GM23248 (cell line): ENCODE data around the gene ITPRIPL1. TPM values are rescaled to one million over a fixed set of nuclear protein-coding genes. Genes with fewer than 3 reads are reported as not detected.
"Not testable (repeated sequence)": the region's sequence is repeated elsewhere in the genome, so short reads cannot be mapped to it uniquely, and the experiment has no call there.

ENCODE experiments used
- DNase-seq: peaks from one replicate; pipeline ENCODE4 v3.0.0-alpha.2; 2015
- H2AFZ ChIP-seq: fragments of 200-600 bp; sonication (generic); 2 replicates; pipeline ENCODE4 v1.6.1; 2016; ENCODE audit warnings: antibody characterized with exemption
- H3F3A ChIP-seq: fragments of 200-600 bp; sonication (generic); 2 replicates; pipeline ENCODE4 v1.6.1; 2016; ENCODE audit warnings: mild to moderate bottlenecking, antibody characterized with exemption, mixed run types; ENCODE audit not compliant: insufficient read depth
- H3K27ac ChIP-seq: fragments of 200-600 bp; sonication (generic); 2 replicates; pipeline ENCODE4 v1.5.1; 2016; ENCODE audit warnings: mild to moderate bottlenecking
- H3K27me3 ChIP-seq: fragments of 200-600 bp; sonication (generic); replicated peaks from 2 replicates; pipeline ENCODE4 v1.6.1; 2016; ENCODE audit warnings: mild to moderate bottlenecking; ENCODE audit not compliant: insufficient read depth
- H3K36me3 ChIP-seq: fragments of 200-600 bp; sonication (generic); 2 replicates; pipeline ENCODE4 v1.6.1; 2016; ENCODE audit warnings: low read depth, mild to moderate bottlenecking
- H3K4me1 ChIP-seq: fragments of 200-600 bp; sonication (generic); 2 replicates; pipeline ENCODE4 v1.6.1; 2016; ENCODE audit warnings: mild to moderate bottlenecking; ENCODE audit not compliant: insufficient read depth
- H3K4me2 ChIP-seq: fragments of 200-600 bp; sonication (generic); one replicate; pipeline ENCODE4 v1.6.1; 2016; ENCODE audit warnings: mild to moderate bottlenecking; ENCODE audit not compliant: unreplicated experiment
- H3K4me3 ChIP-seq: fragments of 200-600 bp; sonication (generic); 2 replicates; pipeline ENCODE4 v1.5.1; 2016; ENCODE audit warnings: mild to moderate bottlenecking
- H3K79me2 ChIP-seq: fragments of 200-600 bp; sonication (generic); 2 replicates; pipeline ENCODE4 v1.6.1; 2016; ENCODE audit warnings: mild to moderate bottlenecking; ENCODE audit not compliant: insufficient read depth
- H3K9ac ChIP-seq: fragments of 200-600 bp; sonication (generic); 2 replicates; pipeline ENCODE4 v1.6.1; 2016; ENCODE audit warnings: mild to moderate bottlenecking
- H3K9me2 ChIP-seq: fragments of 200-600 bp; sonication (generic); 2 replicates; pipeline ENCODE4 v1.6.1; 2016; ENCODE audit warnings: mixed run types, mild to moderate bottlenecking, moderate library complexity; ENCODE audit not compliant: insufficient read depth
- H3K9me3 ChIP-seq: fragments of 200-600 bp; sonication (generic); one replicate; pipeline ENCODE4 v1.6.1; 2017; ENCODE audit warnings: low read depth
- H4K20me1 ChIP-seq: fragments of 200-600 bp; sonication (generic); 2 replicates; pipeline ENCODE4 v1.6.0; 2016; ENCODE audit not compliant: insufficient read depth
- EZH2 ChIP-seq: fragments of 200-600 bp; sonication (generic); IDR thresholded peaks from 2 replicates; pipeline ENCODE4 v1.6.1; 2018; ENCODE audit warnings: antibody characterized with exemption, mild to moderate bottlenecking; ENCODE audit not compliant: insufficient read depth, poor library complexity, severe bottlenecking
- EZH2phosphoT487 ChIP-seq: fragments of 200-600 bp; sonication (generic); IDR thresholded peaks from 2 replicates; pipeline ENCODE4 v1.6.1; 2018; ENCODE audit warnings: antibody characterized with exemption, moderate library complexity, mild to moderate bottlenecking, low read depth; ENCODE audit not compliant: insufficient read depth
- WGBS, 2 experiments: methylation state at CpG; one replicate each; pipeline ENCODE4 v1.1.6; 2015 to 2017; ENCODE audit warnings: low lambda C conversion rate in 2 of 2, low coverage in 1 of 2; ENCODE audit errors: missing lambda C conversion rate in 2 of 2; 5-methylcytosine and 5-hydroxymethylcytosine counted together
- in situ Hi-C: fragments of 300-500 bp; cut with MboI; formaldehyde crosslinking; loops from 2 replicates; pipeline ENCODE4 v1.15.0; 2020
- polyA plus RNA-seq: library from polyadenylated mRNA; unstranded; fragments of >200 nt; fragmentation: Nextera tagmentation; extraction: Ambion mirVana; gene quantifications from 2 replicates; pipeline ENCODE4 v1.2.1, GENCODE V29; 2016
- total RNA-seq: library from RNA; depleted of rRNA; stranded (reverse); fragments of >200 nt; shearing (Covaris generic); gene quantifications from 2 replicates; pipeline ENCODE4 v1.2.3, GENCODE V29; 2014

Gene ITPRIPL1
- total and polyA plus RNA-seq, 2 experiments from 2014 or later, result 0.19 to 0.32 TPM

DNA sequence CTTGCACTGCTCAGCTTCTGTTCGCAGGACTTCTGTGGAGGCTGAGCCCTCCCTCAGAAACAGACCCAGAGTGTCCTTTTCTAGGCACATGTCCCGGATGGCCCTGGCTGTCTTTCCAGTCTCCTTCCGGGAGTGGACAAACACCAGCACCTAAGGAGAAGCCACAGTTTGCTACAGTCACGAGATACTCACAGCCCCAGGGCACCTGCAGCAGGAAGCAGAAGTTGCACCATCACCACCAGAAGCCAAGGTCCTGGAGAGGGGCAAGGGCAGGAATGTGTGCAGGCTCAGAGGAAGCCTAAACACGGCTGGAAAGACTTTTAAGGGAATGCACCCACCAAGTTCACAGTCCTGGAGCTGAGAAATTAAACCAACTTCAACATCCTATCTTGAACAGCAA, 33.4 kb upstream of the ITPRIPL1 start:
- Histone ChIP-seq H2AFZ (no peak overlapping the region), H3F3A (no peaks in the 10 kb centered on the region), H3K27me3 (no peaks in the 10 kb centered on the region), H4K20me1 (no peaks in the 10 kb centered on the region), H3K27ac (no peak overlapping the region), H3K4me3 (no peak overlapping the region), H3K4me1 (no peaks in the 10 kb centered on the region), H3K9me3 (no peaks in the 10 kb centered on the region), H3K36me3 (peaks cover 84% of the 10 kb centered on the region), H3K9ac (no peak overlapping the region), H3K79me2 (no peaks in the 10 kb centered on the region), H3K4me2 (no peak overlapping the region), H3K9me2 (no peaks in the 10 kb centered on the region)
- no peak for TF ChIP-seq EZH2phosphoT487
- TF ChIP-seq EZH2, result no peak
- in situ Hi-C loops, result loop anchor here (25.0 kb wide), 1 partner anchor 221 kb away; the partner anchor contains the start of gene NEURL3
- no peak for DNase-seq
- 91 to 94% methylated on average over 5 of the region's 5 CpGs for WGBS, 2 experiments

DNA sequence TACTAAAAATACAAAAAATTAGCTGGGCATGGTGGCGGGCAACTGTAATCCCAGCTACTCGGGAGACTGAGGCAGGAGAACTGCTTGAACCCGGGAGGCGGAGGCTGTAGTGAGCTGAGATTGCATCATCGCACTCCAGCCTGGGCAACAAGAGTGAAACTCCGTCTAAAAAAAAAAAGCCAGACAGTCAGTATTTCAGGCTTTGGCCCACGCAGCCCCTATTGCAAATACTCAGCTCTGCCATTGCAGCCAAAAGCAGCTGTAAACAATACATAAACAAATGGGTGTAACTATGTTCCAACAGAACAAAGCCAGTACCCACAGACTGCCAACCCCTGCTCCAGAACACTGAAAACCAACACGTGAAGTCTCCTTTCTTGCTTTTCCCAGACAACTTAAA, 30.8 kb upstream of the ITPRIPL1 start:
- H4K20me1 ChIP-seq, H3K79me2 ChIP-seq, H3K27ac ChIP-seq, H3K9me2 ChIP-seq, H3K4me2 ChIP-seq, H3K4me1 ChIP-seq, H3K9me3 ChIP-seq, H2AFZ ChIP-seq, H3K9ac ChIP-seq, H3F3A ChIP-seq, H3K27me3 ChIP-seq, H3K4me3 ChIP-seq: not testable (repeated sequence)
- H3K36me3 ChIP-seq, result peaks cover 93% of the 10 kb centered on the region
- DNase-seq, result peak; percentile 11
- in situ Hi-C loops, result loop anchor here (25.0 kb wide), 1 partner anchor 218 kb away; the partner anchor contains the start of gene NEURL3
- 54 to 55% methylated on average over 8 of the region's 8 CpGs for WGBS, 2 experiments

DNA sequence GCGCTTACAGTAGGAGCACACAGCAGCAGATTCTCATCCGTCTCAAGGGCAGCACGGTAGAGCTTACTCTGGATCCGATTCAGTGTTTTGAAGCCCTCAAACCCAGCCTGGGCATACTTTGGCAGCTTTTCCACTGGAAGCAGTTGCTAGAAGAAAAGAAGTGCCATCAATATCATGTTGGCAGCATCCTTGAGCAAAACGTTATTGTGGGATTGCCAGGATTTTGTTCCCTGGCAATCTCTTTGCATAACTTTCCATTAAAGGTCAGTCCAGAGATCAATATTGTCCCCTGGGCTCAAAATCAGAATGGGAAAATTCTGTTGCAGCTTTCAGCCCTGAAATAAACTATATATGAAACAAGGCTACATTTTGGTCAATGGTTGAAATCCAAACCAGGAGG, 28.2 kb upstream of the ITPRIPL1 start:
- H3K4me1 ChIP-seq, result no peaks in the 10 kb centered on the region
- peaks cover 20% of the 10 kb centered on the region for H3K79me2 ChIP-seq
- in situ Hi-C loops, result loop anchor here (25.0 kb wide), 1 partner anchor 215 kb away; the partner anchor contains the start of gene NEURL3
- no peak overlapping the region for H3K4me3 ChIP-seq
- no peaks in the 10 kb centered on the region for H3K27me3 ChIP-seq
- no peak overlapping the region for H3K27ac ChIP-seq
- no peak overlapping the region for H3K9ac ChIP-seq
- TF ChIP-seq EZH2 (no peak), EZH2phosphoT487 (no peak)
- no peaks in the 10 kb centered on the region for H3K9me2 ChIP-seq
- WGBS, 2 experiments, result 79% methylated on average over 5 of the region's 5 CpGs
- no peaks in the 10 kb centered on the region for H3F3A ChIP-seq
- no peaks in the 10 kb centered on the region for H3K9me3 ChIP-seq
- no peak for DNase-seq
- H3K4me2 ChIP-seq, result no peak overlapping the region
- no peaks in the 10 kb centered on the region for H4K20me1 ChIP-seq
- H3K36me3 ChIP-seq, result peaks cover 93% of the 10 kb centered on the region
- no peak overlapping the region for H2AFZ ChIP-seq

DNA sequence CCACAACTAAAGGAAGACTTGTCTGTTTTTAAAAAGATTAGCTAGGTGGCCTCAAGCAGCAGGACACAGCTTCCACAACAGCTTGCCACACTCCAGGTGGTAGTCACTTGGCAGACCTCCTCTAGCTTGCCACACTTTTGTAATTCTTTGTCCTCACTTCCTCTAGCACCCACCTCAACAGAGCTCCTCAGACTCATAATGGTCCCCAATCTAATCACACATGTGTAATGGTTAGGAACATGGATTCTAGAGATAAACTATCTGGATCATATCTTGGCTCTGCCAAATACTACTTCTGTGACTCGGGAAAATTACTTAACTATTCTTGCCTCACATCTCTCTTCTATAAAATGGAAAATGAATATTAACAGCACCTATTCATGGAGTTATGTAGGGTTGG, 23.3 kb upstream of the ITPRIPL1 start:
- in situ Hi-C loops, result no loop called here
- Histone ChIP-seq H3K4me1 (peaks cover 15% of the 10 kb centered on the region), H3K9ac (peak overlapping the region; percentile 9; the same call in 1 of the 2 replicates), H3K4me3 (no peak overlapping the region), H3K9me2 (no peaks in the 10 kb centered on the region), H2AFZ (no peak overlapping the region), H4K20me1 (no peaks in the 10 kb centered on the region), H3K9me3 (no peaks in the 10 kb centered on the region), H3F3A (no peaks in the 10 kb centered on the region), H3K27me3 (no peaks in the 10 kb centered on the region), H3K27ac (no peak overlapping the region), H3K36me3 (peaks cover 63% of the 10 kb centered on the region), H3K79me2 (peaks cover 60% of the 10 kb centered on the region), H3K4me2 (no peak overlapping the region)
- no peak for DNase-seq
- WGBS, 2 experiments, result 23 to 65% methylated on average over 1 of the region's 1 CpG
- no peak for TF ChIP-seq EZH2phosphoT487
- no peak for TF ChIP-seq EZH2

DNA sequence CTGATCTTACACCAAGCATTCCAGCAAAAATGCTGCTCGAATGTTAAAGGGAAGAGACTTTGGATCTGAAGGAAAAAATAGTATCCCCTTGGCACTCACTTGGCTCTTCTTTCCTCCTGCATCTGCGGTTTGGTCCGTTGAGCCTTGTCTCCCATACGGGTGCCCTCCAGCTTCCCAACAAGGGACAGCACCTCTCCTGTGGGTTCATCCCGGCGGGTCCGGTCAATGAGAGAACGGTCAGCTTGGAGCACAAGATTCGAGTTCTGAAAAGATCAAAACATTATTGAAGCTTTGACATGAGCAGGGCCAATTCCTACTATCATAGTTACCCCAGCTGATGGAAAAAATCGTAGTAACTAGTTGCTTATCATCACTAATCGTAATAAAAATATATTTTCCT, 20.5 kb upstream of the ITPRIPL1 start:
- peak overlapping the region; percentile 88 for H3K9ac ChIP-seq
- H4K20me1 ChIP-seq, result no peaks in the 10 kb centered on the region
- peaks cover 60% of the 10 kb centered on the region for H3K79me2 ChIP-seq
- peak; percentile 5 for DNase-seq
- no peaks in the 10 kb centered on the region for H3K9me2 ChIP-seq
- H3K4me1 ChIP-seq, result peaks cover 15% of the 10 kb centered on the region
- 72 to 74% methylated on average over 11 of the region's 11 CpGs for WGBS, 2 experiments
- H3F3A ChIP-seq, result no peaks in the 10 kb centered on the region
- in situ Hi-C loops, result no loop called here
- H3K4me2 ChIP-seq, result peak overlapping the region; percentile 92
- H3K4me3 ChIP-seq, result peak overlapping the region; percentile 97
- peak overlapping the region; percentile 86 for H2AFZ ChIP-seq
- H3K27ac ChIP-seq, result no peak overlapping the region
- H3K27me3 ChIP-seq, result no peaks in the 10 kb centered on the region
- no peak for TF ChIP-seq EZH2phosphoT487
- peaks cover 37% of the 10 kb centered on the region for H3K36me3 ChIP-seq
- no peaks in the 10 kb centered on the region for H3K9me3 ChIP-seq
